Hippocampal formation (tissue), 2 donors: Measurements from ENCODE around the gene PAM16.
A peak's percentile ranks its signal among the peaks of the same experiment; 100 is the strongest.

Experiments
- DNase-seq, 2 donors: peaks; one replicate each; lab custom pipeline; 2025; lab: John Stamatoyannopoulos, UW

PAM16 gene

DNA sequence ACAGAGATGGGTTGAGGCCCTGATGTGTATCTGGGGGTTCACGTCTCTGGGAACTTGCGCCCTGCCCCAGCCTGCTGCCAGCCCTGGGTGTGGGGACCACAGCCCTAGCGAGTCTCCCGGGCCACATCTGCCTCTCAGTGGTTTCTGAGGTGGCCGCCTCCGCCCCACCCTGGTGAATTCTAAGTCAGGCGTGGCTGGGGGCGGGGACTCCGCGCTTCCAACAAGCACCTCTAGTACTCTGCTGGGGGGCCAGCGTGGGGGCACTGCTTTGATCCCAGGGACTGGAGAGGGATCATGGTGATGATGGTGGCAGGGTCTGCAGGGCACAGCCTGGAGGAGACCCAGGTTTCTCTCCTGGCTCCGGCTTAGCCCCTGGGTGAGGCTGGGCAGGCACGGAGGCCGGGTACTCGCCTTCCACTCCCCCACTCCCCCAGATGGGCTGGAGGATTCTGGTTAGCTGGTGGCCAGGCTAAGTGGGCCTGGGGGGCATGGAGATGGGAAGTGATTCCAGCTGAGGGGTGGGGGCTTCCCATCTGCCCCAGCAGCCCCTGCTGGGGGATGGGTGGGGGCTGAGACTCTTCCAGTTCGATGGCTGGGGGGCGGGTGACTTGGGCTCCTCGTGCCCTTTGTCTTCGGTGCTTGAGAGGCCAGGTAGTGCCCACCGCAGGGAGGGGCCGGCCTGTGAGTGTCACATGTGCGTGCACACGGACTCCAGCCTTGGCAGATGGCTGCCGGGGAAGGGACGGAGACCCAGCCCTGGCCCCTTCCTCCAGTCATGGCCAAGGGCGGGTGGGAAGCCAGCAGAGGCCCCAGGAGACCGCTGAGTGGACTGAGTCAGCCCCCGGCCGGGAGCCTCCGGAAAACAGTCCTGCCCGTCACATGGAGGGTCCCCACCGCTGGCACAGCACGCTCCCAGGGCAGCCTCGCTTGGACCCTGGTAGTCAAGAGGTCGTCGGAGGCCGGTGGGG, 31.4 kb downstream of the PAM16 start:
- DNase-seq = no peak

DNA sequence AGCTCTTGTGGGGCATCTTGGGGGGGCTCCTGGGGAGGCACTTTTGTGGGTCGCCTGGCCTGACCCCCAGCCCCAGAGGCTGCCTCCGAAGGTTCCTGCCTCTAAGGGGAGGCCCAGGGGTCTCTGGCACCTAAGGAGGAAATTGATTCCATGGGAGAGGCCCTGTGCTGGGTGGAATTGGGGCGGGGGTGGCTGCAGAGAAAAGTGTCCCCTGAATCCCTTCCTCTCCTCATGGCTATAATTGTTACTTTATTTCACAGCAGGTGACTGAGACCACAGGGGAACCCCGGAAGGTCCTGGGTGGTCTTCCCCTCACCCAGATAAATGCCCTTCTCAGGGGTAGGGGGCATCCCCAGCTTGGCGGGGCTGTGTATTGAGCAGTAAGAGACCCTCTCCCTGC, 32.2 kb downstream of the PAM16 start:
- no peak for DNase-seq

DNA sequence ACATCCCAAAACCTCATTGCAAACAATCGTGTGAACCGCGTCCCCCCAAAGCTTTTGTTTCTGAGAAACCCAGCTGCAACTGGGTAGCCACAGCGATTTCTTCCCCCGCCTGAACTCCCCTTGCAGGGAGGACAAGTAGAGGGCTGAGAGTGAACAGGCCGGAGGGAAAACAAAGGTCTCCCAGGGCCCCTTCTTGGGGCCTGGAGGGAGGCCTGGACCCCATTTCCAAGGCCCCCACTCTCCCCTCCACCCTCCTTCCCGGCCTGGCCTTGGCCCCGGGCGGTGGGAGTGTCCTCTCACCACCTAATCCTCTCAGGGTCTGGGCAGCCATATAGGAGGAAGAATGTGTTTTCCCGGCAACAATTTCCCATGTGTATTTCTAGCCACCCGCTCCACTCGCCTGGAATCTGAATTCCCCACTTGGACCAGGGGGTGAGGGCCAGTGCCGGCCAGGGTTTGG, 32.6 kb downstream of the PAM16 start:
- DNase-seq = no peak

DNA sequence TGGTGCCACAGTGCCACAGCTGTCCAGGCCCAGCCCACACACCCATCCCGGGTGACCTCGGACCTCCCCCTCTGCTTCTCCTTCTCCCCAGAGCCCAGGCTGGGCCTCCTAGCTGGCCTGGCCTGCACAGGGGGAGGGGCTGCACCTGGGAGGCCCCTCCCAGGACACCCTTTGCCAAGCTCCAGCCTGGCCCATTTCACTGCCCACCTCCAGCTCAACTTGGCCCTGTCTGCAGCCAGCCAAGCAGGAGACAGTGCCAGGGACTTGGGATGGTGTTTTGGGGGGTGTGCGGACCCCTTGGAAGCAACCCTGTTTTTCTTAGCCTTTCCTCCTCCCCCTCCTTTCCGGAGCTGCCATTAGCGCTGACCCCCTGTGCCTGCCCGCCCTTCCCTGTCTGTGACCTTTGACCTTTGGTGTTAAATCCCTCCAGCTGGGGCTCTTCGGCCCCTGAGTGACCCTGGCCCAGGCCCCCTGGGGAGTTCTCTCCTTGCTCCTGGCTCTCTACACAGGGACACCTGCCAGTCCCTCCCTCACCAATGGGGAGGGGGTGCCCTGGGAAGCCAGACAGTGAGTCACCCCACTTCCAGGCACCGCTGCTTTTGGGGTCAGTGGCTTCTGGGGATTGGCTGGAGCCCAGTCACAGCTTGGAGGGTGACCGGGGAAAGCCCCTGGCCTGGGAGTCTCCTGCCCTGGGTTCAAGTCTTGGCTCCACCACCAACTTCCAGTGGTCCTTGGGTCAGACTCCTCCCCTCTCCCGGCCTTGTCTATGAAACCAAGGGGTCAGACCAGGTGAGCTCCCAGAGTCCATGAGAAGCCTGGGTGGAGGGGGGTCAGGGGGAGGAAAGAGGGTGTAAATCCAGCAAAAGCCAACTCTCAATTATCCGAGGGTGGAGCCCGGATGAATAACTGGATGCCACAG, 33.3 kb downstream of the PAM16 start:
- DNase-seq = no peak

DNA sequence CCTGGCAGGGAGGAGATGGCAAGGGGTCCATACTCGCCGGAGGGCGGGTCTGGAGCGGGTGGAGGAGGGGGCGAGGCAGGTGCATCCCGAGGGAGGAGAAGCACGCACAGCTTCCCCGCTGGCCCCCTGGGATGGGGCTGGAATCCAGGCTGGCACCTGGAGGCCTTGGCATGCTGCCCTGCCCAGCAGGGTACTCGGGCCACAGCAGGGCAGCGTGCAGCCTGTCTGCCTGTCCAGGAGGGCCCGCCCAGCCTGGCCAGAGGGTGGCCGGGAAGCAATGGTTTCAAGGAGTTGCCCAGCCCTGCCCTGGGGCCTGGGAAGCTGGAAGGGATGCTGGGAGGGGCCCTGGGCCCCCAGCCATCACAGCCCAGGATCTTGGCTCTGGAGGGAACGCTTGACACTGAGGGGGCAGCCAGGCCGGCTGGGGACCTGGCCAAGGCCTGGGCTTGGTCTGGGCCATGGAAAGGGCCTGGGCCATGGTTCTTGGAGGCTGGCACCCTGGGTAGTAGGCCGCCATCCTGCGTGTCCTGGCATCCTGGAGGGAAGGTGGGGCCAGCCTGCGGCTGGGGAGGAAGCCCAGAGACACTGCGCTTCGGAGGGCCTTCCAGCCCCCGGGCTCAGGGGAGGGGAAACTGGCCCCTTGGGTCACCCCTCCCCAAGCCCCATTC, 34.1 kb downstream of the PAM16 start:
- DNase-seq = peak in 1 of 2 donors; percentile 50

DNA sequence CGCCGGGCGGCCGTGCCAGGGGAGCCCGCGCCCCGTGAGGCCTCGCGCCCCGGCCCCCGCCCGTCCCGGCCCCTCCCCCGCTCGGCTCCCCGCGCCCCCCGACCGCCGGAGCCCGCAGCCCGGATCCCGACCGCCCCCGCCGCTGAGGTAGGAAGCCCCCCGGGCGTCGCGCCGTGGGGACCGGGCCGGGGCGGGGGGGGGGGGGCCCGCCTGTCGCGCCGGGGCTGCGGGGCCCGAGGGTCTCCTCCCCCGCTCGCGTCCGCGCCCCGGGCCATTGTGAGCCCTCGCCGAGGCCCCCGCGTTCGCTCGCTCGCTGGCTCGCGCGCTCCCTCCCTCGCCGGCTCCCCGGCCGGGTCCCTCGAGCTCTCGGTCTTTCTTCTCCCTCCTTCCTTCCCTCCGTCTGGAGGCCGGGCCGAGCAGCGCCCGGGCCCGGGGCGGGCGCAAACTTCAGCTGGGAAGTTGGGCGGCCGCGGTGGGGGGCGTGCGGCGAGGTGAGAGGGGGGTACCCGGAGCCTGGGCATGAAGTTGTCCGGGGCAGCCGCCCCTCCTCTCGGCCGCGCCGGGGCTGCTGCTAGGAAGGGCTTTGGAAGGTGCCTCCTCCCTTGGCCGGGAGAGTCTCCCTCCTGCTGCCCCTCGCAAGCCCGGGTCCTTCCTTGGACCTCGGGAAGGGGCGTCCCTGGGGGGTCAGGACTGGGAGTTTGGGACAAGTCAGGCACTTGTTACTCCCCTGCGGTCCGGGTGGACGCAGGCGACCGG, 34.8 kb downstream of the PAM16 start:
- DNase-seq = no peak

DNA sequence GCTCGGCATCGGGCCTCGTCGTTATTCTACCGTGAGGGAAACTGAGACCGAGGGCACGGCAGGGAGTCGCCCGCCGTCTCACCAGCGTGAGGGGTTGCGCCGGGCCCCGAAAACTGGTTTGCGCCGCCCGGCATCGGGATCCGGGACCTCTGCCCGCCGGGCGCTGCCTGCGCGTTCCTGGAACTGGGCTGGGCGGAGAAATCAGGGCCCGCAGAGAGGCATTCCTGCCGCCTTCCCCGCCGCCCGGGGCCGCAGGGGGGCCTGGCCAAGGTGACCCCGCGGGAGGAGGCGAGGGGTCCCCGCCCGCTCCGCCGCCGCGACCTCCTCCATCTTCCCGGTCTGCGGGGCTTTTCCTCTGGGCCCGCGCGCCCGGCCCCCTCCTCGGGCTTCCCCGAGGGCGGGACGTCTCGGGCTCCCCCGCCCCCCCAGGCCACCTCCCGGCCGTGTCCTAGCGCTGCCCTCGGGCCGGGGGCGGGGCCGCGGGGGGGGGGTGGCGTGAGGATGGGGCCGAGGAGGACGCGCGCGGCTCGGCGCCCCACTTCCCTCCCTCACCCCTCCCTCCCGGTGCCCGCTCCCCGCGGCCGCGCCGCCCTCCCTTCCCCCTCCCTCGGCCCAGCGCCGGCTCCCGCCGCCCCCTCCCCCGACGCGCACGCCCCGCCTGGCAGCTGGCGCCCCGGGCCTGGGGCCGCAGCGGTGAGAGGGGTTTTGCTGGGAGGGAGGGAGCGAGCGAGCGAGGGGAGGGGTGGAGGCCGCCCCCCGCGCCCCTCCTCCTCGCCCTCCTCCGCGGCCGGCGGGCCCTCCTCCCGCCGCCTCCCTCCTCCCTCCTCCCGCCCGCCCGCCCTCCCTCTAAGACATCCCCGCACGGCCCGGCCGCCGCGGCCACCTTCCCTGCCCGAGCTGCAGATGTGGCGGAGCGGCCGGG, 35.7 kb downstream of the PAM16 start, which contains the start of gene GLIS2:
TSS of gene GLIS2 (plus strand) at position 882 of the 922 bp plus-strand sequence. CDS start 16,214 bp downstream, outside the sequence.
- no peak for DNase-seq

DNA sequence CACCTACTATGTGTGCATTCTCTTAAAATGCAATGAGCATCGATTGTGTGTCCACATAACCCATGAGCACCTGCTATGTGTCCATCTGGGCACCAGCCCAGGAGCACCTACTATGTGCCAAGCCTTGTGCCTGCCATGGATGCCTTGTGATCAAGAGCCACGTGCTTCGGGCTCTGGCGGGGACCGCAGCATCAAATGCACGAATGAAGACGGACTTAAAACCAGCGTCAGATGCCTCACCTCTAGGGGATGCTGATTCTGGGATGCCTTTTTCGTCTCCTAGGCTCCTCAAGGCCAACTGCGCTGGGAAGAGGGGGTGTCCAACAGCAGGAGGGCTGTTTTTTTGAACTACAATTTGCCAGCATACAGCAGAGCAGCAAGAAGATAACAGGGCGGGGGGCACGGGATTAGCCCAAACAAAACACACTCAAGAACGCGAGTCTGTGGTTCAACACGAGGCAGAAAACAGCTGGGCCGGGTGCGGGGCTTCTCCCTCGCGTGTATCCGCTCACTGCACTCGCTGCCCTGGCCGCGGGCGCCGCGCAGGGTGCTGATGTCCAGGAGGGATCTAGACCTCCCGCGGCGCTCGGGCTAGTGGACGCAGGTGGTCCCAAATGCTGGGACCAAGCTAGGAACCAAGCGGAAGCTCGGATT, 36.5 kb downstream of the PAM16 start:
- no peak for DNase-seq

DNA sequence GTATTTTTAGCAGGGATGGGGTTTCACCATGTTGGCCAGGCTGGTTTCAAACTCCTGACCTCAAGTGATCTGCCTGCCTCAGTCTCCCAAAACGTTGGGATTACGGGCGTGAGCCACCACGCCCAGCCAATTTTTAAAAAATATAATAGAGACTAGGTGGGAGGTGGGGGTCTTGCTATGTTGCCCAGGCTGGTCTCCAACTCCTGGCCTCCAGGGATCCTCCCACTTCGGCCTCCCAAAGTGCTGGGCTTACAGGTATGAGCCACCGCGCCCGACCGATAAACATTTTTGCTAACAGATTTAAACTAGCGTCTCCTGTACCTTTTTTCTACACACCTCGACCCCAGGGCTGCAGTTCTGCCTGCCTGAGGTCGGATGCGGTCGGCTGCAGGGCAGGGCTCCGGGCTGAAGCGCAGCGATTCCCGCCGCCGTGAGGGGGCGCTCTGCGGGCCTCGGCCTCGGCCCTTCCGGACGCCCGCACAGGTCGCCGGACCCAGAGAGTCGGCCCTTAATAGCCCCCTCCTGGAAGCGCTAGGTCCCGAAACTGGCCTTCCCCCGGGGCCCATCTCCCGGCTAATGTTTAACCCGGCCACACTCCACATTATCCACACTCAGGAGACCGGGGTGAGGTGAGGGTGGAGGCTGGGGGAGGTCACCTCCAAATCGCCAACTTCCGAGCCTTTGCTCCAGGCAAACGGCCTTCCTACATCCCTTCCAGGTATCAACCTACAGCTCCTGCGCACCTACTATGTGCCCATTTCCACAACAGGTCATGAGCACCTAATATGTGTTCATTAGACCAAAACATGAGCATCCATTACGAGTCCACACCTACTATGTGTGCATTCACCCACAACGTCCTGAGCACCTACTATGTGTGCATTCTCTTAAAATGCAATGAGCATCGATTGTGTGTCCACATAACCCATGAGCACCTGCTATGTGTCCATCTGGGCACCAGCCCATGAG, 37.3 kb downstream of the PAM16 start:
- no peak for DNase-seq

DNA sequence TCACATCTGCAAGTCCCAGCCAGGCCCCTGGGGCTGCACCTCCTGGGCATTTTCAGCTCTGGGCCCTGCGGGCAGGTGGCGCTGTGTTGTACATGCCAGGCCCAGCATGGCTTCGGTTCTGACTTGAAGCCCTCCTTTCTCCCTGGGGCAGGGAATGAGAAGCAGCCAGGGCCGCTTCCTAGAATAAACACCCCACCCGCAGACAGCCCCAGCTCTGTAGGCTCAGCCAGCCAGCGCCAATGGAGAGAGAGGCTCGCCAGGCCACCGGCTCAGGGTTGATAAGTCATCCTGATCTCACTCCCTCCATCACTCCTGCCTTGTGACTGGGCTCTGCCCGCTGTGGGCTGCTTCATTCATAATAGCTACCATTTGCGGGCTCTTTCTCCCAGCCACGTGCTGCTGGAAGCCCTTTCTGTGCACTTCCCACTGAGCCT, 41.3 kb downstream of the PAM16 start:
- DNase-seq = peak in 1 of 2 donors; percentile 18

DNA sequence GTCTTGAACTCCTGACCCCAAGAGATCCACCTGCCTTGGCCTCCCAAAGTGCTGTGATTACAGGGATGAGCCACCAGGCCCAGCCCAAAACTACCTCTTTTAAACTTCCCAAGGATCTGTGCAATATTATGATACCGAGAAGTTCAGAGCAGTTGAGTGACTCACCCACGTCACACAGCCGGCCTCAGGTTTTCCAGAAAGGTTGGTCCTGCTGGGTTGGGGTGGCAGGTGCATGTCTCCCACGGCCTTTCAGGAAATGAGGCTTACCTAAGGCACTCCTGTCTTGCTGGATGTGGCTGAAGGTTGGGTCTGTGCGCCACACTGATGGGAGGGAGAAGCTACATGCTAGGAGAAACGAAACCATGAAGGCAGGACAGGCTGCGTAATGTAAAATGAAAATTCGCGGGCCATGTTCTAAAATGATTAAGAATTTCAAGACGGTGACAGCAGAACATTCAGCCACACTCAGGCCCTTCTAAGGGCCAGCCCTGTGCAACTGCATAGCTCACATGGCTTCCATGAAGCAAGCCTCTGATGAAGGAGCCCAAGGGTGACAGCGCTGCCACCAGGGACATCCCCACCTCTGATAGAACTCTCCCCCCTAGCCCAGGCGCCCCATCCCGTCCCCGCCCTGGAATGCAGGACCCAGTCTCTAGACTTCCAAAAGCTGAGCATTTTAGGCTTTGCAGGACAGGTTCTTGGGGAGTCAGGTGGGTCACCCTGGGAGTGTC, 41.9 kb downstream of the PAM16 start:
- no peak for DNase-seq

DNA sequence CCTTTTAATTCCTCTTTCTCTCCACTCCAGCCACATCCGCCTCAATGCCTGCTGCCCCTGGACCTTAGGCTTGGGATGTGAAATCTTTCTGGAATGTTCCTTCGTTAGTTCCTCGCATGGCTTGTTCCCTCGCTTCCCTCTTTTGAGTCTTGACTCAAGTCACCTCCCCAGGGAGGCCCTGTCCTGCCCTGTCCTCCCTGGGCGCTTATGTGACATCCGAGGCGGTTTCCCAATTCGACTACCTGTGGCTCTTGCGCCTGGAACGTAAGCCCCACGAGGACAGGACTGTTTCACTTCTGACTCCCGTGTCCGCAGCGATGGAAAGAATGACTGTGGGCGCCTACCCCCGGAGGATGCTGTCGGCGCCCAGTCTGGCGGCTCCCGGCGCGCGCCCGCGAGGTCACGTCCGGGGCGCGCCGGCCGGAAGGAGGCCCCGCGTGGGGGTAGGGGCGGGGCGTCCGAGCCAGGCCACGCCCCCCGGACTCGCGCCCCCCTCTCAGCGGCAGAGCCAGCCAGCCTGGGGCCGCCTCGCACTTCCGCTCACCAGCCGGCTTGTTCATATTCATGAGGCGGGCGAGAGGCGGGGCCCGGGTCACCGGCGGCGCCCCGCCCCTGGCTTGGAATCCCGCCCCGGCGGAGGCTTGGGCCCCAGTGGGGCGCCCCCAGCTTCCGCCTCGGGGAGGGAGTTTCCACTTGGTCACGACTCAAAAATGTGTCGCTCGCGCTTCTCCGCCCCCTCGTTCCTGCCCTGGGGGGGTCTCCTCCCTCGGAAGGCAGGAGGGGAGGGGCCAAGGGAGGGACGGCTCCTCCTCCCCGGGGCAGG, 43.7 kb downstream of the PAM16 start:
- peak; percentile 54 to 68 for DNase-seq

DNA sequence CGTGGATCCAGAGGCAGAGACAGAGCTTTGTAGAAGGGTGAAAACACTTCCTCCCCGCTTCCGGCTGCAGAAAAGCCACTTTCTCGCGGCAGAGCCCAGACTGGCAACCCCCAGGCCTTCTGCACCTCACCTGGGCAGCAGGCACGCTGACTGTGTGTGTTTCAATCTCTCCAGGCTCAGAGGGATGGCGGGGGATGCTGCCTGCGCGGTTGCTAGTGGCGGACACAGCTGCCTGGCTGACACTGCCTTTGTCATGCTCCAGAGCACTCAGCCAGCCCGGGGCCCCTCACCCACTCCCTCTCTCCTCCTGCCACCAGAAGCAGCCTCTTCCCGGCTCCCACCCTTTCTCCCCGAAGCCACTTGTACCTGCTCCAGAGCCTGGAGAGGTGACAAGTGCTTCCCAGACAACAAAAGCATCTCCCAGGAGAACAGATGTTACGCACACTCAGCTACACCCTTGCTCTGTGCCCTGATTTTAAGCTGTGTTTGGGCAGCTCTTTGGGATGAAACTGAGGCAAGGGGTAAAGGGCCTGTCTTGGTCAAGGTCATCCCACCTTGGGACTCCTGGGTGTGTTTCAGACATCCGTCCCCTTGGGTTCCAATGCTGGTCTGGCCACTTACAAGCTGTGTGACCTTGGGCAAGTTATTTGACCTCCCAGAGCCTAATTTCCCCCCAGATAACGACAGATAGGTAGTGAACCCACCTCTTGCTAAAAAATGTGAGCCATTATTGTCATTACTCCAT, 44.5 kb downstream of the PAM16 start:
- no peak for DNase-seq

DNA sequence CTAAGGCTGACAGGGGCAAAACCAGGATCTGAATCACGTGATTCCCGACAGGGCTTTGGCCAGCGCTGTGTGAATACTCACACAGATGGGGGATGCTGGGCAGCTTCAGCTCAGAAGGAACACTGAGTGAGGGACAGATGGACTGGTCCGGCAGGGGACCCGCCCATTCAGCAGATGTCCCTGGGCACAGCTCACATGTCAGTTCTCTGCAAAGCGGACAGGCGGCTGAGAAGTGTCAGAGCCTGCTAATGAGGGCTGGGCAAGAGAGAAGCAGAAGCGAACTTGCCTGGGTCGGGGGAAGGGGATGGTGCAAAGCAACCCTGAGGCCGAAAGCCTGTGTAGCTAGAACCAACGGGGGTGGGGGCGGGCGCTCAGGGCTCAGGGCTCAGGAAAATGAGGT, 47.1 kb downstream of the PAM16 start:
- DNase-seq = peak in 1 of 2 donors; percentile 18

DNA sequence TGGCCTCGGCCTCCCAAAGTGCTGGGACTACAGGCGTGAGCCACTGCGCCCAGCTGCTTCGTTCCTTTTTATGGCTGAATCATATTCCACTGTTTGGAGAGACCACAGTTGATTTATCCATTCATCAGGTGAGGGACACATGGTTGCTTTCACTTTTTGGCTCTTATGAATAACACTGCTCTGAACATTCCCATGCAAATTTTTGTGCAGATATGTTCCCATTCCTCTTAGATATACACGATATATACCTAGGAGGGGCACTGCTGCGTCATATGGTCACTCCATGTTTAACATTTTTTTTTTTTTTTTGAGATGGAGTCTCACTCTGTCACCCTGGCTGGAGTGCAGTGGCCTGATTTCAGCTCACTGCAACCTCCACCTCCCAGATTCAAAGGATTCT, 49.2 kb downstream of the PAM16 start:
- no peak for DNase-seq

DNA sequence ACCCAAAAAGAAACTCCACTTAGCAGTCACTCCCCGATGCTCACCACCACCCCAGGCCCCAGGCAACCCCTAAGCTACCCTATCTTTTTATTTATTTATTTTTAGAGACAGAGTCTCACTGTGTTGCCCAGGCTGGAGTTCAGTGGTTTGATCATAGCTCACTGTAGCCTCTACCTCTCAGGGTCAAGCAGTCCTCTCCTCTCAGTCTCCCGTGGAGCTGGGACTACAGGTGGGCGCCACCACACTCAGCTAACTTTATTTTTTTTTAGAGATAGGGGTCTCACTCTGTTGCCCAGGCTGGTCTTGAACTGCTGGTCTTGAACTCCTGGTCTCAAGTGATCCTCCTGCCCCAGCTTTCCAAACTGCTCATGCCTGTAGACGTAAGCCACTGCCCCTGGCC, 49.9 kb downstream of the PAM16 start:
- no peak for DNase-seq
